HCT116 (cell line): ENCODE results near the gene ZNF618. TPM values are rescaled to one million over a fixed set of nuclear protein-coding genes. Genes with fewer than 3 reads are reported as not detected.

ENCODE experiments used
- ATAC-seq: fragments of 200-7000 bp; cut with Tn5 transposase; 2 replicates; pipeline ENCODE4 v1.9.1; 2020; ENCODE audit warnings: mild to moderate bottlenecking, moderate library complexity
- BruUV-seq: library from RNA; stranded (reverse); fragments of 400-500 nt; replicated peaks from 2 replicates; lab custom pipeline; 2021; lab: Mats Ljungman, UMichigan
- CTCF ChIA-PET: fragments of 300-600 bp; sonication (Branson Sonifier 250); formaldehyde crosslinking; loops from one replicate; lab custom pipeline; 2021; ENCODE audit warnings: antibody characterized with exemption; lab: Charles Lee
- POLR2A ChIA-PET: fragments of 300-600, 350-600 bp; sonication (Branson Sonifier 250); formaldehyde crosslinking; loops from one replicate; lab custom pipeline; 2021; ENCODE audit warnings: antibody characterized with exemption; lab: Charles Lee
- RAD21 ChIA-PET, 2 experiments: fragments of 300-600 bp; sonication (Branson Sonifier 250); formaldehyde crosslinking; loops; one replicate each; lab custom pipeline; 2023; ENCODE audit warnings: low total read pairs in 2 of 2; ENCODE audit not compliant: uncharacterized antibody in 2 of 2, unreplicated experiment in 2 of 2, low non-redundant PET in 1 of 2; lab: Charles Lee
- DNase-seq: peaks from one replicate; pipeline ENCODE4 v3.0.0-alpha.2; 2010; ENCODE audit warnings: low read depth, low spot score
- H2AFZ ChIP-seq: fragments of 200-600 bp; shearing (Covaris generic), sonication (generic); 2 replicates; pipeline ENCODE4 v1.6.1; 2017; ENCODE audit warnings: low read depth, mixed run types, mixed read lengths, antibody characterized with exemption, low read length; ENCODE audit not compliant: poor library complexity, severe bottlenecking
- H3K27ac ChIP-seq: 2 replicates; pipeline ENCODE4 v1.5.1; 2012; ENCODE audit warnings: low read depth, low read length
- H3K27me3 ChIP-seq: fragments of 200-600 bp; sonication (generic); 2 replicates; pipeline ENCODE4 v1.6.1; 2016; ENCODE audit warnings: mixed run types, low read length, mixed read lengths; ENCODE audit not compliant: insufficient read depth
- H3K36me3 ChIP-seq, 2 experiments: fragments of 200-500 bp in 1 of 2; fragments of 200-600 bp in 1 of 2; sonication (Bioruptor generic) in 1 of 2; sonication (generic) in 1 of 2; 2 replicates each; pipeline versions ENCODE4 v1.5.1 to v1.6.1; 2014 to 2016; ENCODE audit warnings: low read length in 2 of 2, inconsistent platforms in 1 of 2, mixed read lengths in 1 of 2, mixed run types in 1 of 2; ENCODE audit not compliant: insufficient read depth in 2 of 2, control insufficient read depth in 1 of 2
- H3K4me1 ChIP-seq, 2 experiments: fragments of 200-600 bp in 1 of 2; sonication (generic) in 1 of 2; 2 replicates each; pipeline versions ENCODE4 v1.5.1 to v1.6.1; 2012 to 2017; ENCODE audit warnings: low read length in 2 of 2, inconsistent platforms in 1 of 2, mild to moderate bottlenecking in 1 of 2, mixed read lengths in 1 of 2, mixed run types in 1 of 2, moderate library complexity in 1 of 2; ENCODE audit not compliant: insufficient read depth in 2 of 2, control insufficient read depth in 1 of 2
- H3K4me2 ChIP-seq: fragments of 200-600 bp; sonication (generic); 2 replicates; pipeline ENCODE4 v1.6.1; 2017; ENCODE audit warnings: mixed run types, low read length, mixed read lengths
- H3K4me3 ChIP-seq, 2 experiments: fragments of 200-600 bp in 1 of 2; sonication (generic) in 1 of 2; replicated peaks in 1 of 2; 2 replicates each; pipeline ENCODE4 v1.5.1; 2011 to 2016; ENCODE audit warnings: low read length in 2 of 2, control low read depth in 1 of 2, low read depth in 1 of 2, mild to moderate bottlenecking in 1 of 2, mixed read lengths in 1 of 2, mixed run types in 1 of 2
- H3K79me2 ChIP-seq: fragments of 200-600 bp; sonication (generic); 2 replicates; pipeline ENCODE4 v1.6.1; 2017; ENCODE audit warnings: mild to moderate bottlenecking, mixed run types, low read length, moderate library complexity, mixed read lengths; ENCODE audit not compliant: insufficient read depth
- H3K9ac ChIP-seq: fragments of 200-600 bp; sonication (generic); 2 replicates; pipeline ENCODE4 v1.6.1; 2016; ENCODE audit warnings: low read length, mixed read lengths
- H3K9me2 ChIP-seq: fragments of 200-600 bp; sonication (generic), shearing (Covaris generic); 2 replicates; pipeline ENCODE4 v1.6.1; 2017; ENCODE audit warnings: mixed run types, mild to moderate bottlenecking, moderate library complexity; ENCODE audit not compliant: insufficient read depth
- H3K9me3 ChIP-seq, 2 experiments: fragments of 200-500 bp in 1 of 2; fragments of 200-600 bp in 1 of 2; sonication (Bioruptor generic) in 1 of 2; sonication (generic) in 1 of 2; 2 replicates each; pipeline ENCODE4 v1.6.1; 2014 to 2017; ENCODE audit warnings: low read length in 2 of 2, mixed read lengths in 2 of 2, inconsistent platforms in 1 of 2, low read depth in 1 of 2, mild to moderate bottlenecking in 1 of 2, mixed run types in 1 of 2, moderate library complexity in 1 of 2; ENCODE audit not compliant: control insufficient read depth in 1 of 2, insufficient read depth in 1 of 2
- H4K20me1 ChIP-seq: fragments of 200-600 bp; sonication (generic), shearing (Covaris generic); 2 replicates; pipeline ENCODE4 v1.6.1; 2017; ENCODE audit warnings: mixed run types, mild to moderate bottlenecking, moderate library complexity; ENCODE audit not compliant: insufficient read depth
- ATF3 ChIP-seq: IDR thresholded peaks from 2 replicates; pipeline ENCODE4 v1.6.1; 2012
- CBX3 ChIP-seq: IDR thresholded peaks from 2 replicates; pipeline ENCODE4 v1.6.1; 2012; ENCODE audit warnings: low read depth
- CEBPB ChIP-seq: IDR thresholded peaks from 2 replicates; pipeline ENCODE4 v1.6.1; 2012; ENCODE audit warnings: low read depth
- CTCF ChIP-seq, 3 experiments: fragments of 200-600 bp in 1 of 3; sonication (generic) in 1 of 3; IDR thresholded peaks in 2 of 3; conservative IDR thresholded peaks in 1 of 3; 2 replicates each; pipeline ENCODE4 v1.5.1; 2012 to 2017; ENCODE audit warnings: low read depth in 2 of 3, low read length in 2 of 3, antibody characterized with exemption in 1 of 3, borderline replicate concordance in 1 of 3, control low read depth in 1 of 3, mild to moderate bottlenecking in 1 of 3, mixed read lengths in 1 of 3, mixed run types in 1 of 3, moderate library complexity in 1 of 3; ENCODE audit not compliant: insufficient read depth in 1 of 3
- EGR1 ChIP-seq: IDR thresholded peaks from 2 replicates; pipeline ENCODE4 v1.6.1; 2012; ENCODE audit warnings: low read depth
- ELF1 ChIP-seq: IDR thresholded peaks from 2 replicates; pipeline ENCODE4 v1.6.1; 2012; ENCODE audit warnings: low read depth, borderline replicate concordance
- EZH2 ChIP-seq: fragments of 200-600 bp; sonication (generic); IDR thresholded peaks from 2 replicates; pipeline ENCODE4 v1.6.1; 2017; ENCODE audit warnings: antibody characterized with exemption, mixed run types
- EZH2phosphoT487 ChIP-seq: fragments of 200-600 bp; IDR thresholded peaks from 2 replicates; pipeline ENCODE4 v1.6.1; 2018; ENCODE audit warnings: antibody characterized with exemption, borderline replicate concordance
- JUND ChIP-seq: IDR thresholded peaks from 2 replicates; pipeline ENCODE4 v1.6.1; 2012
- POLR2A ChIP-seq: IDR thresholded peaks from 2 replicates; pipeline ENCODE4 v1.7.0; 2011; ENCODE audit warnings: borderline replicate concordance; ENCODE audit not compliant: insufficient read depth, insufficient read length; ENCODE audit errors: extremely low read depth
- REST ChIP-seq: IDR thresholded peaks from 2 replicates; pipeline ENCODE4 v1.6.1; 2012; ENCODE audit warnings: low read depth
- SRF ChIP-seq: IDR thresholded peaks from 2 replicates; pipeline ENCODE4 v1.6.1; 2012; ENCODE audit warnings: low read depth
- TCF7L2 ChIP-seq: IDR thresholded peaks from 2 replicates; pipeline ENCODE4 v1.7.0; 2011; ENCODE audit warnings: borderline replicate concordance, inconsistent platforms; ENCODE audit not compliant: insufficient read depth, insufficient read length; ENCODE audit errors: extremely low read depth
- YY1 ChIP-seq: IDR thresholded peaks from 2 replicates; pipeline ENCODE4 v1.6.1; 2011; ENCODE audit warnings: low read length, low read depth, moderate library complexity, mild to moderate bottlenecking; ENCODE audit not compliant: insufficient replicate concordance; ENCODE audit errors: extremely low read depth
- ZBTB33 ChIP-seq: IDR thresholded peaks from 2 replicates; pipeline ENCODE4 v1.6.1; 2011; ENCODE audit warnings: mild to moderate bottlenecking, low read length, moderate library complexity; ENCODE audit not compliant: insufficient replicate concordance; ENCODE audit errors: extremely low read depth
- intact Hi-C: fragments of 100-400 bp; cut with micrococcal nuclease; formaldehyde crosslinking; loops from 2 replicates; pipeline ENCODE4 v1.10.0; 2022
- total RNA-seq: library from RNA; stranded (reverse); gene quantifications from one replicate; pipeline ENCODE4 v1.2.1, GENCODE V29; 2021; ENCODE audit not compliant: unreplicated experiment

The ZNF618 gene
- total RNA-seq, 1 experiment from 2014 or later = 13.5 TPM

GRCh38 chr9:114046237-114046755, 170.2 kb downstream of the ZNF618 start:
- BruUV-seq = no TSS peak
- Histone ChIP-seq H3K27ac (no peak overlapping the region), H3K4me1 (no peaks in the 10 kb centered on the region), H2AFZ (no peak overlapping the region), H3K4me3 (no peak overlapping the region), H3K27me3 (no peaks in the 10 kb centered on the region), H3K9me3 (no peaks in the 10 kb centered on the region), H3K36me3 (no peaks in the 10 kb centered on the region), H4K20me1 (no peaks in the 10 kb centered on the region), H3K4me2 (no peak overlapping the region), H3K79me2 (no peaks in the 10 kb centered on the region), H3K9ac (no peak overlapping the region), H3K9me2 (no peaks in the 10 kb centered on the region)
- intact Hi-C loops = no loop called here
- POLR2A ChIA-PET = no interaction called here
- DNase-seq (no peak), ATAC-seq (no peak)
- TF ChIP-seq EGR1 (no peak), ELF1 (no peak), EZH2phosphoT487 (no peak), CTCF (IDR thresholded peaks at IDR 0.05 in 2 of 3, conservative IDR thresholded peaks at IDR 0.05 in 1 of 3; ENCODE audit: borderline replicate concordance in 1 of 3, insufficient read depth in 1 of 3, low read depth in 2 of 3, low read length in 2 of 3) (no peak), YY1 (no peak), POLR2A (no peak), SRF (no peak), ATF3 (no peak), CEBPB (no peak), EZH2 (no peak), TCF7L2 (no peak), REST (no peak), CBX3 (no peak), ZBTB33 (no peak), JUND (no peak)
- CTCF ChIA-PET = no interaction called here
- RAD21 ChIA-PET = no interaction called here
